HG02852 (cell line): ENCODE results near the gene ARL2.

ENCODE experiments used
- ATAC-seq: cut with Tn5 transposase; IDR thresholded peaks from one replicate; pipeline ENCODE4 v1.9.1; 2021; ENCODE audit warnings: mild to moderate bottlenecking, moderate library complexity; ENCODE audit not compliant: unreplicated experiment

ARL2 gene

GRCh38 chr11:65045061-65045460 lies 31.1 kb downstream of the ARL2 start:
- no peak for ATAC-seq

GRCh38 chr11:65045728-65046127 lies 31.8 kb downstream of the ARL2 start:
- ATAC-seq = no peak

GRCh38 chr11:65047581-65048422 lies 33.8 kb downstream of the ARL2 start:
- ATAC-seq = no peak

GRCh38 chr11:65051398-65051858 lies 37.5 kb downstream of the ARL2 start:
- no peak for ATAC-seq

- no peak for ATAC-seq
These were observed 40.0 kb downstream of the ARL2 start for GRCh38 chr11:65053827-65054508.

- no peak for ATAC-seq
These were observed 41.6 kb downstream of the ARL2 start for GRCh38 chr11:65055538-65055937.

GRCh38 chr11:65056999-65057398 lies 43.0 kb downstream of the ARL2 start:
- ATAC-seq = no peak

- no peak for ATAC-seq
These were observed 43.6 kb downstream of the ARL2 start for GRCh38 chr11:65057526-65057925.

GRCh38 chr11:65058012-65058411 lies 44.1 kb downstream of the ARL2 start:
- ATAC-seq = no peak

- no peak for ATAC-seq
These were observed 44.6 kb downstream of the ARL2 start, which contains the start of gene NAALADL1 for GRCh38 chr11:65058419-65059054. TSS of gene NAALADL1 (minus strand) at chr11:65058553. CDS start at chr11:65058521, 32 bp downstream.

- no peak for ATAC-seq
These were observed 45.6 kb downstream of the ARL2 start for GRCh38 chr11:65059523-65059922.

GRCh38 chr11:65059959-65060824 lies 46.2 kb downstream of the ARL2 start:
- ATAC-seq = no peak

- no peak for ATAC-seq
These were observed 47.0 kb downstream of the ARL2 start for GRCh38 chr11:65060913-65061408.

- ATAC-seq = no peak
These were observed 49.6 kb downstream of the ARL2 start for GRCh38 chr11:65063532-65063931.

- no peak for ATAC-seq
These were observed 50.9 kb downstream of the ARL2 start for GRCh38 chr11:65064847-65065240.

- no peak for ATAC-seq
These were observed 51.9 kb downstream of the ARL2 start for GRCh38 chr11:65065851-65066250.

- ATAC-seq = no peak
These were observed 52.4 kb downstream of the ARL2 start for GRCh38 chr11:65066315-65066714.

- ATAC-seq = no peak
These were observed 52.9 kb downstream of the ARL2 start for GRCh38 chr11:65066805-65067291.

- no peak for ATAC-seq
These were observed 53.5 kb downstream of the ARL2 start for GRCh38 chr11:65067446-65067845.

- ATAC-seq = no peak
These were observed 55.3 kb downstream of the ARL2 start for GRCh38 chr11:65069217-65069616.
